Stomach smooth muscle (tissue), 2 donors: ENCODE measurements around the gene HSPA2.
"Not testable (repeated sequence)": the region's sequence is repeated elsewhere in the genome, so short reads cannot be mapped to it uniquely, and the experiment has no call there.

Experiments
- H3K27ac ChIP-seq: one replicate; pipeline ENCODE4 v1.7.0; 2013; ENCODE audit warnings: mild to moderate bottlenecking, low read length, inconsistent platforms
- H3K27me3 ChIP-seq, 2 donors: one replicate each; pipeline ENCODE4 v1.7.0; 2013; ENCODE audit warnings: low read length in 2 of 2; ENCODE audit not compliant: insufficient read depth in 2 of 2, control insufficient read depth in 1 of 2
- H3K36me3 ChIP-seq, 2 donors: one replicate each; pipeline ENCODE4 v1.7.0; 2013; ENCODE audit warnings: low read length in 2 of 2; ENCODE audit not compliant: control insufficient read depth in 2 of 2, insufficient read depth in 2 of 2
- H3K4me1 ChIP-seq: one replicate; pipeline ENCODE4 v1.7.0; 2013; ENCODE audit warnings: low read length; ENCODE audit not compliant: control insufficient read depth, insufficient read depth
- H3K4me3 ChIP-seq, 2 donors: one replicate each; pipeline ENCODE4 v1.7.0; 2013; ENCODE audit warnings: low read length in 2 of 2
- H3K9ac ChIP-seq, 2 donors: one replicate each; pipeline ENCODE4 v1.7.0; 2013; ENCODE audit warnings: low read length in 2 of 2, mild to moderate bottlenecking in 1 of 2
- H3K9me3 ChIP-seq, 2 donors: one replicate each; pipeline ENCODE4 v1.7.0; 2013; ENCODE audit warnings: low read length in 2 of 2; ENCODE audit not compliant: control insufficient read depth in 2 of 2
- donor health status: healthy.
- donor health status: Pancreatic carcinoma.

Gene HSPA2

GRCh38 chr14:64566651-64567122 lies 26.1 kb downstream of the HSPA2 start:
- peak overlapping the region in 1 of 2 donors; percentile 33 for H3K9ac ChIP-seq
- peak overlapping the region; percentile 76 for H3K27ac ChIP-seq

GRCh38 chr14:64569138-64569631 lies 28.6 kb downstream of the HSPA2 start:
- peak overlapping the region; percentile 53 for H3K27ac ChIP-seq
- H3K36me3 ChIP-seq = no peaks in the 10 kb centered on the region
- no peaks in the 10 kb centered on the region for H3K9me3 ChIP-seq
- no peaks in the 10 kb centered on the region for H3K27me3 ChIP-seq
- H3K4me3 ChIP-seq = no peak overlapping the region
- H3K4me1 ChIP-seq = peaks cover 31% of the 10 kb centered on the region
- H3K9ac ChIP-seq = no peak overlapping the region

More at GRCh38 chr14:64566651-64567122, 26.1 kb downstream of the HSPA2 start:
- Histone ChIP-seq H3K9me3 (no peaks in the 10 kb centered on the region), H3K27me3 (no peaks in the 10 kb centered on the region), H3K4me3 (peak overlapping the region; percentile 22 to 31), H3K4me1 (peaks cover 15% of the 10 kb centered on the region), H3K36me3 (no peaks in the 10 kb centered on the region)

GRCh38 chr14:64569646-64570045 lies 29.1 kb downstream of the HSPA2 start:
- peaks cover 34% of the 10 kb centered on the region for H3K4me1 ChIP-seq
- H3K9me3 ChIP-seq, H3K27me3 ChIP-seq, H3K4me3 ChIP-seq, H3K36me3 ChIP-seq, H3K9ac ChIP-seq: not testable (repeated sequence)
- peak overlapping the region; percentile 53 for H3K27ac ChIP-seq

- H3K27ac ChIP-seq = peak overlapping the region; percentile 76
- no peaks in the 10 kb centered on the region for H3K36me3 ChIP-seq
- no peaks in the 10 kb centered on the region for H3K9me3 ChIP-seq
- peak overlapping the region in 1 of 2 donors; percentile 22 for H3K4me3 ChIP-seq
- peaks cover 26% of the 10 kb centered on the region for H3K4me1 ChIP-seq
- H3K9ac ChIP-seq = no peak overlapping the region
- H3K27me3 ChIP-seq = no peaks in the 10 kb centered on the region
Observed at GRCh38 chr14:64572386-64573104, 32.0 kb downstream of the HSPA2 start.

GRCh38 chr14:64573109-64573508 lies 32.6 kb downstream of the HSPA2 start:
- Histone ChIP-seq H3K9ac (peak overlapping the region in 1 of 2 donors; percentile 21), H3K9me3 (no peaks in the 10 kb centered on the region), H3K27me3 (no peaks in the 10 kb centered on the region), H3K4me3 (peak overlapping the region in 1 of 2 donors; percentile 22), H3K27ac (peak overlapping the region; percentile 76), H3K36me3 (no peaks in the 10 kb centered on the region), H3K4me1 (peaks cover 26% of the 10 kb centered on the region)

- Histone ChIP-seq H3K27me3 (no peaks in the 10 kb centered on the region), H3K27ac (peak overlapping the region; percentile 37), H3K36me3 (no peaks in the 10 kb centered on the region)
Observed at GRCh38 chr14:64574371-64575107, 34.0 kb downstream of the HSPA2 start.

GRCh38 chr14:64577211-64577610 lies 36.7 kb downstream of the HSPA2 start:
- Histone ChIP-seq H3K9ac (no peak overlapping the region), H3K36me3 (no peaks in the 10 kb centered on the region)

More at GRCh38 chr14:64574371-64575107, 34.0 kb downstream of the HSPA2 start:
- no peaks in the 10 kb centered on the region for H3K9me3 ChIP-seq
- no peak overlapping the region for H3K4me3 ChIP-seq
- H3K9ac ChIP-seq = no peak overlapping the region
- H3K4me1 ChIP-seq = peaks cover 19% of the 10 kb centered on the region

GRCh38 chr14:64580467-64580866 lies 39.9 kb downstream of the HSPA2 start:
- H3K36me3 ChIP-seq = no peaks in the 10 kb centered on the region
- H3K9ac ChIP-seq = no peak overlapping the region
- no peaks in the 10 kb centered on the region for H3K27me3 ChIP-seq
- peaks cover 5% of the 10 kb centered on the region for H3K4me1 ChIP-seq
- H3K4me3 ChIP-seq = peak overlapping the region in 1 of 2 donors; percentile 14
- no peak overlapping the region for H3K27ac ChIP-seq
- H3K9me3 ChIP-seq = no peaks in the 10 kb centered on the region

More at GRCh38 chr14:64577211-64577610, 36.7 kb downstream of the HSPA2 start:
- no peak overlapping the region for H3K4me3 ChIP-seq
- peaks cover 16% of the 10 kb centered on the region for H3K4me1 ChIP-seq
- no peaks in the 10 kb centered on the region for H3K27me3 ChIP-seq
- H3K9me3 ChIP-seq = no peaks in the 10 kb centered on the region
- H3K27ac ChIP-seq = no peak overlapping the region

GRCh38 chr14:64581363-64581762 lies 40.8 kb downstream of the HSPA2 start:
- H3K4me3 ChIP-seq = no peak overlapping the region
- H3K27ac ChIP-seq = no peak overlapping the region
- no peaks in the 10 kb centered on the region for H3K9me3 ChIP-seq
- no peaks in the 10 kb centered on the region for H3K27me3 ChIP-seq
- peaks cover 5% of the 10 kb centered on the region for H3K4me1 ChIP-seq
- no peak overlapping the region for H3K9ac ChIP-seq
- no peaks in the 10 kb centered on the region for H3K36me3 ChIP-seq

GRCh38 chr14:64581817-64582216 lies 41.3 kb downstream of the HSPA2 start:
- no peaks in the 10 kb centered on the region for H3K27me3 ChIP-seq
- H3K27ac ChIP-seq = no peak overlapping the region

More at GRCh38 chr14:64581817-64582216, 41.3 kb downstream of the HSPA2 start:
- Histone ChIP-seq H3K4me3 (no peak overlapping the region), H3K36me3 (no peaks in the 10 kb centered on the region), H3K4me1 (peaks cover 5% of the 10 kb centered on the region), H3K9me3 (no peaks in the 10 kb centered on the region), H3K9ac (no peak overlapping the region)
